ENCODE data around the gene LBX1.

DNA sequence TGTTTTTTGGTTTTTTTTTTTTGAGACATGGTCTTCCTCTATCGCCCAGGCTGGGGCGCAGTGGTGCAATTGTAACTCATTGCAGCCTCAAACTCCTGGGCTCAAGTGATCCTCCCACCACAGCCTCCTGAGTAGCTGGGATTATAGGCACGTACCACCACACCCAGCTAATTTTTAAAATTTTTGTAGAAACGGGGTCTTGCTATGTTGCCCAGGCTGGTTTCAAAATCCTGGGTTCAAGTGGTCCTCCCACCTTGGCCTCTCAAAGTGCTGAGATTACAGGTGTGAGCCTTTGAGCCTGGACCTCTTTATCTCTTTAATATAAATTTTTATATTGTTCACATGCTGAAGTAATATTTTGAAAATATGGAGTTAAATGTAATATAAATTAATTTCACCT, 28.2 kb upstream of the LBX1 start:
- TF ChIP-seq POLR2AphosphoS5 (IDR thresholded peaks at IDR 0.05) (no peak), EZH2 (IDR thresholded peaks at IDR 0.05; ENCODE audit: borderline replicate concordance, insufficient read depth, low read length, poor library complexity, severe bottlenecking) (no peak), EP300 (conservative IDR thresholded peaks at IDR 0.05; ENCODE audit: poor library complexity, severe bottlenecking) (no peak), REST (IDR thresholded peaks at IDR 0.05; ENCODE audit: borderline replicate concordance) (no peak), MXI1 (conservative IDR thresholded peaks at IDR 0.05; ENCODE audit: poor library complexity, severe bottlenecking) (no peak), SMC3 (conservative IDR thresholded peaks at IDR 0.05; ENCODE audit: poor library complexity) (no peak), TAF1 (IDR thresholded peaks at IDR 0.05; ENCODE audit: low read depth) (no peak), RAD21 (conservative IDR thresholded peaks at IDR 0.05) (no peak)
- TF ChIP-seq, protein P1, sequence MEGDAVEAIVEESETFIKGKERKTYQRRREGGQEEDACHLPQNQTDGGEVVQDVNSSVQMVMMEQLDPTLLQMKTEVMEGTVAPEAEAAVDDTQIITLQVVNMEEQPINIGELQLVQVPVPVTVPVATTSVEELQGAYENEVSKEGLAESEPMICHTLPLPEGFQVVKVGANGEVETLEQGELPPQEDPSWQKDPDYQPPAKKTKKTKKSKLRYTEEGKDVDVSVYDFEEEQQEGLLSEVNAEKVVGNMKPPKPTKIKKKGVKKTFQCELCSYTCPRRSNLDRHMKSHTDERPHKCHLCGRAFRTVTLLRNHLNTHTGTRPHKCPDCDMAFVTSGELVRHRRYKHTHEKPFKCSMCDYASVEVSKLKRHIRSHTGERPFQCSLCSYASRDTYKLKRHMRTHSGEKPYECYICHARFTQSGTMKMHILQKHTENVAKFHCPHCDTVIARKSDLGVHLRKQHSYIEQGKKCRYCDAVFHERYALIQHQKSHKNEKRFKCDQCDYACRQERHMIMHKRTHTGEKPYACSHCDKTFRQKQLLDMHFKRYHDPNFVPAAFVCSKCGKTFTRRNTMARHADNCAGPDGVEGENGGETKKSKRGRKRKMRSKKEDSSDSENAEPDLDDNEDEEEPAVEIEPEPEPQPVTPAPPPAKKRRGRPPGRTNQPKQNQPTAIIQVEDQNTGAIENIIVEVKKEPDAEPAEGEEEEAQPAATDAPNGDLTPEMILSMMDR (IDR thresholded peaks at IDR 0.05; ENCODE audit: poor library complexity, severe bottlenecking) = no peak
